Natural killer cell (primary cell): ENCODE measurements around the gene TFCP2L1. TPM values are rescaled to one million over a fixed set of nuclear protein-coding genes. Genes with fewer than 3 reads are reported as not detected.

Experiments
- ATAC-seq, 3 donors: fragments of 150-1000 bp in 2 of 3; fragments of 200-7000 bp in 1 of 3; cut with Tn5 transposase; 1 replicate in 1 of 3; 2 replicates in 2 of 3; pipeline ENCODE4 v1.10.0; 2021; ENCODE audit warnings: mild to moderate bottlenecking in 2 of 3, moderate library complexity in 2 of 3
- DNase-seq, 2 donors: peaks; one replicate each; pipeline versions ENCODE4 v3.0.0 to v3.0.0-alpha.2; 2013 to 2021; ENCODE audit warnings: mixed read lengths in 1 of 2
- H3K27ac ChIP-seq: one replicate; pipeline ENCODE4 v1.5.1; 2013; ENCODE audit warnings: mild to moderate bottlenecking, low read length
- H3K27me3 ChIP-seq: one replicate; pipeline ENCODE4 v1.6.1; 2013; ENCODE audit warnings: low read length; ENCODE audit not compliant: control insufficient read depth, insufficient read depth
- H3K36me3 ChIP-seq: one replicate; pipeline ENCODE4 v1.6.1; 2013; ENCODE audit warnings: low read length; ENCODE audit not compliant: control insufficient read depth, insufficient read depth
- H3K4me1 ChIP-seq: one replicate; pipeline ENCODE4 v1.6.1; 2013; ENCODE audit warnings: low read length; ENCODE audit not compliant: control insufficient read depth, insufficient read depth
- H3K4me3 ChIP-seq: one replicate; pipeline ENCODE4 v1.5.1; 2013; ENCODE audit warnings: low read length
- H3K9me3 ChIP-seq: one replicate; pipeline ENCODE4 v1.6.1; 2013; ENCODE audit warnings: low read length; ENCODE audit not compliant: control insufficient read depth, insufficient read depth
- H3K27ac Mint-ChIP-seq, 2 donors: one replicate each; pipeline ENCODE4 v1.8.0; 2022; ENCODE audit warnings: mild to moderate bottlenecking in 2 of 2, mixed read lengths in 2 of 2, moderate library complexity in 1 of 2
- H3K27me3 Mint-ChIP-seq, 2 donors: one replicate each; pipeline ENCODE4 v1.8.0; 2022; ENCODE audit warnings: low read depth in 2 of 2, mixed read lengths in 2 of 2
- H3K36me3 Mint-ChIP-seq: one replicate; pipeline ENCODE4 v1.8.0; 2022; ENCODE audit warnings: mixed read lengths
- H3K4me1 Mint-ChIP-seq, 2 donors: one replicate each; pipeline ENCODE4 v1.8.0; 2022; ENCODE audit warnings: mixed read lengths in 2 of 2
- H3K4me3 Mint-ChIP-seq: one replicate; pipeline ENCODE4 v1.8.0; 2022; ENCODE audit warnings: mild to moderate bottlenecking, moderate library complexity, mixed read lengths
- H3K9me3 Mint-ChIP-seq, 2 donors: one replicate each; pipeline ENCODE4 v1.8.0; 2022; ENCODE audit warnings: mixed read lengths in 2 of 2
- WGBS: methylation state at CpG from one replicate; pipeline ENCODE4 v1.1.7; 2013; ENCODE audit warnings: missing lambda C conversion rate; ENCODE audit not compliant: insufficient coverage; 5-methylcytosine and 5-hydroxymethylcytosine counted together
- intact Hi-C: fragments of 100-400 bp; cut with micrococcal nuclease; formaldehyde crosslinking; loops from one replicate; pipeline ENCODE4 v1.14.2; 2022
- total RNA-seq, 4 donors: library from RNA; stranded (reverse); fragments of 120-200 nt in 1 of 4; gene quantifications; one replicate each; pipeline versions ENCODE4 v1.2.3 to v1.2.4, GENCODE V29; 2013 to 2022
- TF ChIP-seq, protein P1 (sequence below): fragments of 200-600 bp; IDR thresholded peaks from one replicate; pipeline ENCODE4 v1.8.0; 2022; ENCODE audit warnings: antibody characterized with exemption

Gene TFCP2L1
- total RNA-seq, 3 donors from 2014 or later (not counting 1 experiment from before 2014, with no cell fraction given), result 0.72 to 1.8 (median 0.85) TPM

DNA sequence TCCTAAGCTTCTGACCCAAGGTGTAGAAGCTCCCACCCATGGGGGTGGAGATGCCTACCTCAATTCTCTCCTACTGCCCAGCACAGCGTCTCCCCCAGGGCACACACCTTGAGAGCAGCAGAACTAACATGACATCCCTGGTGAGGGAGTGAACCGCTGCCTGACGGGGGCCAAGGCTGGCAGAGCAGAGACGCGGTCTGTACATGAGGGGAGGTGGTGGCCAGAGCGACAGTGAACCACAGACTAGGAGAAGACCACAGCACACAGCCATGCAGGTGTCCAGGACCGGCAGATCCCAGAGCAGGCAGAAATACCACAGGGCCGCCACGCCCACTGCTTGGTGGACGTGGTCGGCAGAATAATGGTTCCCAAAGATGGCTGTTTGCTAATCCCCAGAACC, 40.4 kb downstream of the TFCP2L1 start:
- H3K4me3 ChIP-seq, result no peak overlapping the region
- intact Hi-C loops, result no loop called here
- Mint-ChIP-seq H3K4me3 (no peak overlapping the region), H3K36me3 (no peaks in the 10 kb centered on the region), H3K27me3 (no peaks in the 10 kb centered on the region), H3K9me3 (no peaks in the 10 kb centered on the region), H3K4me1 (no peaks in the 10 kb centered on the region), H3K27ac (no peak overlapping the region)
- H3K27ac ChIP-seq, result no peak overlapping the region
- DNase-seq, result no peak
- no peak for ATAC-seq
- H3K27me3 ChIP-seq, result no peaks in the 10 kb centered on the region
- TF ChIP-seq, protein P1, sequence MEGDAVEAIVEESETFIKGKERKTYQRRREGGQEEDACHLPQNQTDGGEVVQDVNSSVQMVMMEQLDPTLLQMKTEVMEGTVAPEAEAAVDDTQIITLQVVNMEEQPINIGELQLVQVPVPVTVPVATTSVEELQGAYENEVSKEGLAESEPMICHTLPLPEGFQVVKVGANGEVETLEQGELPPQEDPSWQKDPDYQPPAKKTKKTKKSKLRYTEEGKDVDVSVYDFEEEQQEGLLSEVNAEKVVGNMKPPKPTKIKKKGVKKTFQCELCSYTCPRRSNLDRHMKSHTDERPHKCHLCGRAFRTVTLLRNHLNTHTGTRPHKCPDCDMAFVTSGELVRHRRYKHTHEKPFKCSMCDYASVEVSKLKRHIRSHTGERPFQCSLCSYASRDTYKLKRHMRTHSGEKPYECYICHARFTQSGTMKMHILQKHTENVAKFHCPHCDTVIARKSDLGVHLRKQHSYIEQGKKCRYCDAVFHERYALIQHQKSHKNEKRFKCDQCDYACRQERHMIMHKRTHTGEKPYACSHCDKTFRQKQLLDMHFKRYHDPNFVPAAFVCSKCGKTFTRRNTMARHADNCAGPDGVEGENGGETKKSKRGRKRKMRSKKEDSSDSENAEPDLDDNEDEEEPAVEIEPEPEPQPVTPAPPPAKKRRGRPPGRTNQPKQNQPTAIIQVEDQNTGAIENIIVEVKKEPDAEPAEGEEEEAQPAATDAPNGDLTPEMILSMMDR, result no peak
- no peaks in the 10 kb centered on the region for H3K4me1 ChIP-seq
- WGBS, result 93% methylated on average over 11 of the region's 11 CpGs
- no peaks in the 10 kb centered on the region for H3K36me3 ChIP-seq
- H3K9me3 ChIP-seq, result no peaks in the 10 kb centered on the region

DNA sequence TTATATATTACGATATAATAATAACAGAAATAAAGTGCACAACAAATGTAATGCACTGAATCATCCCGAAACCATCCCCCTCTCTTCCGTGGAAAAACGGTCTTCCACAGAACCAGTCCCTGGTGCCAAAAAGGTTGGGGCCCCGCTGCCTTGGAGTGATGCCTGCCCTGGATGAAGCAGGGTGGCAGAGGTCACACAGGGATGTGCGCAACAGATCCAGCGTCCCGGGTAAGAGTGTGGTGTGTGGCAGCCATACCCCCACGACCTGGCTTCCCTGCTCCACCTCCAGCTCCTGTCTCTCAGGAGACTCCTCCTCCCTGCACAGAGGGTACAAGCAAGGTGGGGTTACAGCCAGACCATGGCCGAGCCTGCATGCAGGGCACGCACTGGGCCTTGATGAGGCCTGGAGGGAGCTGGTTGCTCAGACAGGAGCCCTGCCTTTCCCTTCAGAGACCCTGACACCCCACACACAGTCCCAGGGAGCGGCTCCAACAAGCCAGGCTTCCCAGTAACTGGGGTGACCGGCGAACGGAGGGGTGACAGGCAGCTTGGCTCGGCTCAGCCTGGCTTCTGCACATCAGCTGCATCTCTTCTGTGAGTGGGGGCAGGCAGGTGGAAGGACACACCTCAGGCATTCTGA, 41.1 kb downstream of the TFCP2L1 start:
- Mint-ChIP-seq H3K27ac (no peak overlapping the region), H3K4me1 (no peaks in the 10 kb centered on the region), H3K36me3 (no peaks in the 10 kb centered on the region), H3K4me3 (no peak overlapping the region), H3K27me3 (no peaks in the 10 kb centered on the region), H3K9me3 (no peaks in the 10 kb centered on the region)
- no peaks in the 10 kb centered on the region for H3K36me3 ChIP-seq
- intact Hi-C loops, result no loop called here
- ATAC-seq, result no peak
- TF ChIP-seq, protein P1, result no peak
- H3K9me3 ChIP-seq, result no peaks in the 10 kb centered on the region
- WGBS, result 87% methylated on average over 15 of the region's 16 CpGs
- H3K4me3 ChIP-seq, result no peak overlapping the region
- DNase-seq, result no peak
- H3K4me1 ChIP-seq, result no peaks in the 10 kb centered on the region
- H3K27ac ChIP-seq, result no peak overlapping the region
- H3K27me3 ChIP-seq, result no peaks in the 10 kb centered on the region

DNA sequence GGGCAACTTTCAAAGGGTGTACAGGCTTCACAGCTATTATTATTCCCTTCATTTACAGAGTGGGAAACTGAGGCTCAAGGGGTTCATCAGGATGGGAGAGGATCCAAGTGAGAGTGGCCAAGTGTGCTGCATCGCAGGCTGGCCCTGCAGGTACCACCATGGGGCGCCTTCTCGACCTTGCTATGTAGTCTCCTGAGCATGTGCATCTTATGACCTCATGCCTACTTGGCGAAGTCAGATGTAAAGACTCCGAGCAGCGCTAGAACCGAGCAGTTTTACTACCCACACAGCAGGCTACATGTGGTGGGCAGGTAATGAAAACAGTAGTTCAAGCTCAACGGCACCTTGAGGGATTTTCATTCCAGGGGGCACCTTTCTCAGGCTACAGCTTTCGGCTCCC, 42.0 kb downstream of the TFCP2L1 start:
- Histone ChIP-seq H3K4me1 (no peaks in the 10 kb centered on the region), H3K27me3 (no peaks in the 10 kb centered on the region), H3K4me3 (no peak overlapping the region), H3K9me3 (no peaks in the 10 kb centered on the region), H3K36me3 (no peaks in the 10 kb centered on the region), H3K27ac (no peak overlapping the region)
- TF ChIP-seq, protein P1, result no peak
- Mint-ChIP-seq H3K4me1 (no peaks in the 10 kb centered on the region), H3K36me3 (no peaks in the 10 kb centered on the region), H3K9me3 (no peaks in the 10 kb centered on the region), H3K27ac (no peak overlapping the region), H3K27me3 (no peaks in the 10 kb centered on the region), H3K4me3 (no peak overlapping the region)
- ATAC-seq (no peak), DNase-seq (no peak)
- intact Hi-C loops, result no loop called here
- WGBS, result 89% methylated on average over 9 of the region's 9 CpGs
